ENCODE results near the gene GBX1.
A peak's percentile ranks its signal among the peaks of the same experiment; 100 is the strongest.

Gene GBX1

DNA sequence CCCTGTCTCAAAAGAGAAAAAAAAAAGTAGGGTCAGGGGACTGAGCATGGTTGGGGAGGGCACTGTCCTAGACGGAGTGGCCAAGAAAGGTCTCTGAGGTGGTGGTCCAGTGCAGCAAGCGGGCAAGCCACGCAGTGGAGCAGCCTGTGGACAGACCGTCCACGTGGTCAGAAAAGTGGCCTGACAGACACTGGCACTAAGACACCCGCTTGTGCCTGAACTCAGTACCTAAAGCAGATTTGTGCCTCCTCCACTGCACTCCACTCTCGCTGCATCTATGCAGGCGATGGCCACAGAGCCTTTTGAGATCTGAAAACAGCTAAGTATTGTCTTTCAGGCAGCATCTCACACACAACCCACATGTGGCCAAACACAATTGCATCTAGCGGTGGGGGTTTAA, 10.7 kb upstream of the GBX1 start:
- Histone ChIP-seq H3K4me1 (ENCODE audit: insufficient read depth, low read length) (no peaks in the 10 kb centered on the region), H3K36me3 (ENCODE audit: insufficient read depth, low read depth, low read length) (no peaks in the 10 kb centered on the region), H3K27me3 (ENCODE audit: insufficient read depth, low read length) (peaks cover 37% of the 10 kb centered on the region), H3K27ac (ENCODE audit: low read length) (no peak overlapping the region), H3K9ac (ENCODE audit: low read depth, low read length) (no peak overlapping the region), H3K4me3 (ENCODE audit: low read length) (no peak overlapping the region), H3K9me3 (ENCODE audit: insufficient read depth, low read depth, low read length) (no peaks in the 10 kb centered on the region)

DNA sequence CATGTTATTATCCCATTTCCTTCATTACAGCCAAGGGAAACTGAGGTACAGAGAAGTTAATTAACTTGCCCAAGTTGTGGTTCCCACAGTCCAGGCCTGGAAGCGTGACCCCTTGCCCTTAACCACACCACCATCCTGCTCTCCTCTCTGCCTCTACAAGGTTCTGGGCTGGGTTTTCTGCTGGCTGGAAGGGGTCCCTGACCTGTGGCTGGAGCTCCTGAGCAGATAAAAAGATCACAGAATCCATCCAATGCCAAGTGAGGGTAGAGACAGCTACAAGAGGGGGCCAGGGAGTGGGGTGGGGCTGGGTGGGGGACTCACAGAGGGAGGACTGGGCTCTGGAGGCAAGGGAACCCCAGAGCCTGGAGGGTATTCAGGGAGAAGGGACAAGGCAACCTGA, 9.8 kb upstream of the GBX1 start:
- no peaks in the 10 kb centered on the region for H3K36me3 ChIP-seq (ENCODE audit: insufficient read depth, low read depth, low read length)
- no peak overlapping the region for H3K9ac ChIP-seq (ENCODE audit: low read depth, low read length)
- H3K27ac ChIP-seq (ENCODE audit: low read length): no peak overlapping the region
- H3K4me3 ChIP-seq (ENCODE audit: low read length): no peak overlapping the region
- no peaks in the 10 kb centered on the region for H3K4me1 ChIP-seq (ENCODE audit: insufficient read depth, low read length)
- no peaks in the 10 kb centered on the region for H3K9me3 ChIP-seq (ENCODE audit: insufficient read depth, low read depth, low read length)
- H3K27me3 ChIP-seq (ENCODE audit: insufficient read depth, low read length): peaks cover 41% of the 10 kb centered on the region

DNA sequence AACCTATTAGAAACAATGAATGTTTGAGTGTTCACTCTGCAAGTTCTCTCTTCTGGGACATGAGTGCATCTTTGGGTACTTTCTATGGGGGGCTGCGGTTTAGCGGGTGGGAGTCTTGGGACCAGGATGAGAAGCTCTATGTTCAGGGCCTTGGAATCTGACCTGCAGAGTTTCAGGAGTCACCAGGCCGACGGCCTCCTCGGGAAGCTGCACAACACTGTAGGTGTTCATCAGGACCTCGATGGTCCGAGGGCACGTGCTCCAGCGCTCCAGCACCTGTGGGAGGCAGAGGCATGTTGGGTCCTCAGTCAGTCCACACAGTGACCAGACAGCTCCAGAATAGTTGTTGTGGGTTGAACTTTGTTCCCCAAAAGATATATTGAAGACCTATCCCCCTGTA, 8.9 kb upstream of the GBX1 start:
- Histone ChIP-seq H3K27me3 (ENCODE audit: insufficient read depth, low read length) (peaks cover 49% of the 10 kb centered on the region), H3K36me3 (ENCODE audit: insufficient read depth, low read depth, low read length) (no peaks in the 10 kb centered on the region), H3K4me3 (ENCODE audit: low read length) (no peak overlapping the region; the same call in 1 of the 2 replicates), H3K27ac (ENCODE audit: low read length) (no peak overlapping the region), H3K4me1 (ENCODE audit: insufficient read depth, low read length) (no peaks in the 10 kb centered on the region), H3K9me3 (ENCODE audit: insufficient read depth, low read depth, low read length) (no peaks in the 10 kb centered on the region), H3K9ac (ENCODE audit: low read depth, low read length) (no peak overlapping the region)

DNA sequence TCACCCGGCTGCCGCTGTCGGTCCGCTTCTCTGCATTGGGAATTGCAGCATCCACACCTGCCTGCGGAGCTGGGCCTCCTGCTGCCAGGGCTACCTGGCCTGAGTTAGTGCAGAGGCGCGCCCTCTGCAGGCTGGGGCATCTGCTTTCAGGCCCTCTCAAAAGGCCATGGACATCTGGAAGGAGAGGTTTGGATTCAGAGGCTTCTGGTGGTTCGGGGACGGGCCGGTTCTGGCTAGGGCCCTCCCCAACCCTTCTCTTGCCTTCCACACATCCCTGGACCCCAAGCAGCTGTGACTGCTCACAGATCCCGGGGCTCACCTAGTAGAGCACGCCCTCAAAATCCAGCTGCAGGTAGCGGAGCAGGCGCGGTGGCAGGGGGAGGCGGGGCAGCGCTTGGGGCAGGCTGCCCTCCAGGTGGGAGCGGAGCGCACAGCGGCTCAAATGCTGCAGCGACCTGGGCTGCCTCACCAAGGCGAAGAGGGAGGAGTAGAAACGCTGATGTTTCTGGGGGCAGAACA, 8.4 kb upstream of the GBX1 start:
- H3K27me3 ChIP-seq (ENCODE audit: insufficient read depth, low read length): peaks cover 55% of the 10 kb centered on the region

DNA sequence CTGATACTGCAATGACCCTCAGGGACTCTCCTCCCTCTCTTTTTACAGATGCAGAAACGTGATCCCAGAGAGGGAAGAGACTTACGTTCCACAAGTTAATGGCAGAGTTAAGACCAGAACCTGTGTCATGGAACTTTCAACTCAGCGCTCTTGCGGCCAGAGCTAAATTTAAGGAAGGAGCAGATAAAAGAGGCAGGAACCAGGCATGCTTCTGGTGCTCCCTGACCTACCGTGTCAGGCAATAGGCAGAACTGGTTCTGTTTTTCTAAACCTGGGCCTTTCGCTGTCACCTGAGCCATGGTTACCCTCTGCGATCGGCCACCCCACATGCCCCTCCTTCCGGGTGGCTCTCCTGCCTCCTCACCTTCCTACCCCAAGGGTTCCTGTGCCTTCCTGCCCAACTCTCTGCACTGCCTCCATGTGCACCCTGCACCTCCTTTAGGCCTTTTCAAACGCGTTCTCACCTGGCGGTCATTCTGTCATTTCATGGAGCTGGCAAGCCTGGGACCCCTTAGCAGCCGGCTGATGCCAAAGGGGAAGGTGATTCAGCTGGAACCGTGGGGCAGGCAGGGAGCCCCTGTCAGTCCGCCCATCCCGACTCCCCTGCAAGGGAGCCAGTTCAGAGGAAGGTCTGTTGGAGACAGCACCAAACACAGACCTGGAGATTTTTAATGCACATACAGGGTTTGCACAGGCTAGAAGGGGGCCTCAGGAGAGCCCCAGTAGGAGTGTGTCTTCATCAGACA, 7.7 kb upstream of the GBX1 start:
- Histone ChIP-seq H3K36me3 (ENCODE audit: insufficient read depth, low read depth, low read length) (no peaks in the 10 kb centered on the region), H3K9ac (ENCODE audit: low read depth, low read length) (no peak overlapping the region), H3K27ac (ENCODE audit: low read length) (no peak overlapping the region), H3K4me3 (ENCODE audit: low read length) (no peak overlapping the region), H3K4me1 (ENCODE audit: insufficient read depth, low read length) (no peaks in the 10 kb centered on the region), H3K27me3 (ENCODE audit: insufficient read depth, low read length) (peaks cover 61% of the 10 kb centered on the region), H3K9me3 (ENCODE audit: insufficient read depth, low read depth, low read length) (no peaks in the 10 kb centered on the region)

More for the DNA sequence above, 8.4 kb upstream of the GBX1 start:
- H3K4me1 ChIP-seq (ENCODE audit: insufficient read depth, low read length): no peaks in the 10 kb centered on the region
- H3K9me3 ChIP-seq (ENCODE audit: insufficient read depth, low read depth, low read length): no peaks in the 10 kb centered on the region
- no peak overlapping the region; the same call in 1 of the 2 replicates for H3K4me3 ChIP-seq (ENCODE audit: low read length)
- H3K9ac ChIP-seq (ENCODE audit: low read depth, low read length): no peak overlapping the region
- H3K36me3 ChIP-seq (ENCODE audit: insufficient read depth, low read depth, low read length): no peaks in the 10 kb centered on the region
- H3K27ac ChIP-seq (ENCODE audit: low read length): no peak overlapping the region

DNA sequence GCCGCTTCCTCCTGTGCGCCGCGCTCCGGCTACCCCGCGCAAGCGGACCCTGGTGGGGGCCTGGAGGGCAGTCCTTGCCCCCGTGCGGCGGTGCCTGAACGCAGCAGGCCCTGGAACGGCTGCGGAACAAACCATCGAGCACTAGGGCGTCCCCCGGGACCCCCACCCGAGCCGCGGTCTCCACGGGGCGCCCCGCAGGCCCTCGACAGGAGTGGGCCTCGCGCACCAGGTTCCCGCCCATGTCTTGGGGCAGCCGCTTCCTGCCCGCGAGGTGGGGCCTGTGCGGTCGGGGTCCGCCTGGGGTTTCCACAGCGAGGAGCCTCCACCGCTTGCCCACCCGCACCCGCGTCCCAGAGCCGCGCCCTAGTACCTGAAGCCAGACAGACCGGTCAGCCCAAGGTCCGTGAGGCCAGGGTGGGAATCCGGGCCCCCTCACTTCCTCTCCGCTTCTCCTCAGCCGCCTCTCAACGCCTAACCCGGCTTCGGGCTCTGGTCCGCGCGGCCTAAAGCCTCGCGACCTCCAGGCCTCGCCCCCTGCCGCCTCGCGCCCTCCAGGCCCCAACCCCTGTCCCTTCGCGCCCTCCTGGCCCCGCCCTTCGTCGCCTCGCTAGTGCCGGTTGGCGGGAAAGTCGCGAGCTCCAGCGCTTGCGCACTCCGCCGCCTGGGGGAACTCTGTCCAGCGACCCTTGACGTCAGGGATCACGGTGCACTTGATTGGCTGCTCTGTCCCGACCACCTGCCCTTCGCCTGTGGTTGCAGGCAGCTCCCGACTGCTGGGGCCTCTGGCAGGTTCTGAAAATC, 7.0 kb upstream of the GBX1 start:
- no peak overlapping the region for H3K4me3 ChIP-seq (ENCODE audit: low read length)
- no peak overlapping the region for H3K27ac ChIP-seq (ENCODE audit: low read length)
- H3K9ac ChIP-seq (ENCODE audit: low read depth, low read length): no peak overlapping the region
- H3K27me3 ChIP-seq (ENCODE audit: insufficient read depth, low read length): peaks cover 69% of the 10 kb centered on the region
- no peaks in the 10 kb centered on the region for H3K36me3 ChIP-seq (ENCODE audit: insufficient read depth, low read depth, low read length)
- no peaks in the 10 kb centered on the region for H3K4me1 ChIP-seq (ENCODE audit: insufficient read depth, low read length)
- no peaks in the 10 kb centered on the region for H3K9me3 ChIP-seq (ENCODE audit: insufficient read depth, low read depth, low read length)

DNA sequence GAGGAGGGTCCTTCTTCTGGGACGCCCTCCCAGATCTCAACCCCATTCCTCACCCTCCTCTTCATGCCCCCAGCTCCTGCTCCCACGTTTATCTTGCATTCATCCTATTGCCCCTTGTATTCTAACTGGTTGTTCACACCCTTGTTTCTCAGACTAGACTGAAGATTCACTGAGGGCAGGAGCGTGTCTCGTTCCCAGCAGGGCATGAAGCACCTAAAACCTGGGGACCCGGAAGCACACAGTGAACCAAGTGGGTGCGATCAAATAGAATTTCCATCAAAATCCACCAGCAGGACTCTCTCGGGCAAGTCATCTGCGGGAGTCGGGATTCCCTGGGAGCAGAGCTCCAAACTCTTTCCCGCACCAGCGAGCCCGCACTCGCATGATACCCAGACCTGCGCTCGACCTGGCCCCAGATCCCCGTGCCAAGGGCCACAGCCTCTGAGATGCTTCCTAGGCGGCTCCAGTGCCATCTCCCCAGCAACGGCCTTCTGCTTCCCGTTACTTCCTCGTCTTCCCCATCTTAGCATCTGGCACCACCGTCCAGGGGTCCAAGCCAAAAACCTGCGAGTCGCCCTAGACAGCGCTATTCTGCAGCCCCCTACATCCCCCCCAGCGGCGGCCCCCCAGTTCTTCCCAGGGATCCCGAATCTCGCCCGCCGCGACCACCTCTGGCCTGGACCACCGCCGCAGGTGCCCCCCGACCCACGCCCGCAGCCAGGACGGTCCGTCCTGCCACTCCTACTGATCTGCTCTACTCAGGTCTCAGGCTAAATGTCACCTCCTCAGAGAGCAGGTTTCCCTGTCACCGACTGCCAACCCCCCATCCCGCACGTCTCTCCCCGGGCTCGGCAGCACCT, 6.1 kb upstream of the GBX1 start:
- no peak overlapping the region for H3K9ac ChIP-seq (ENCODE audit: low read depth, low read length)
- 0 out of 2 replicates have a peak, but pooled peaks cover under 1% of the 10 kb centered on the region for H3K4me1 ChIP-seq (ENCODE audit: insufficient read depth, low read length)
- H3K27ac ChIP-seq (ENCODE audit: low read length): no peak overlapping the region
- H3K36me3 ChIP-seq (ENCODE audit: insufficient read depth, low read depth, low read length): no peaks in the 10 kb centered on the region
- no peak overlapping the region for H3K4me3 ChIP-seq (ENCODE audit: low read length)
- no peaks in the 10 kb centered on the region for H3K9me3 ChIP-seq (ENCODE audit: insufficient read depth, low read depth, low read length)
- peaks cover 77% of the 10 kb centered on the region for H3K27me3 ChIP-seq (ENCODE audit: insufficient read depth, low read length)

DNA sequence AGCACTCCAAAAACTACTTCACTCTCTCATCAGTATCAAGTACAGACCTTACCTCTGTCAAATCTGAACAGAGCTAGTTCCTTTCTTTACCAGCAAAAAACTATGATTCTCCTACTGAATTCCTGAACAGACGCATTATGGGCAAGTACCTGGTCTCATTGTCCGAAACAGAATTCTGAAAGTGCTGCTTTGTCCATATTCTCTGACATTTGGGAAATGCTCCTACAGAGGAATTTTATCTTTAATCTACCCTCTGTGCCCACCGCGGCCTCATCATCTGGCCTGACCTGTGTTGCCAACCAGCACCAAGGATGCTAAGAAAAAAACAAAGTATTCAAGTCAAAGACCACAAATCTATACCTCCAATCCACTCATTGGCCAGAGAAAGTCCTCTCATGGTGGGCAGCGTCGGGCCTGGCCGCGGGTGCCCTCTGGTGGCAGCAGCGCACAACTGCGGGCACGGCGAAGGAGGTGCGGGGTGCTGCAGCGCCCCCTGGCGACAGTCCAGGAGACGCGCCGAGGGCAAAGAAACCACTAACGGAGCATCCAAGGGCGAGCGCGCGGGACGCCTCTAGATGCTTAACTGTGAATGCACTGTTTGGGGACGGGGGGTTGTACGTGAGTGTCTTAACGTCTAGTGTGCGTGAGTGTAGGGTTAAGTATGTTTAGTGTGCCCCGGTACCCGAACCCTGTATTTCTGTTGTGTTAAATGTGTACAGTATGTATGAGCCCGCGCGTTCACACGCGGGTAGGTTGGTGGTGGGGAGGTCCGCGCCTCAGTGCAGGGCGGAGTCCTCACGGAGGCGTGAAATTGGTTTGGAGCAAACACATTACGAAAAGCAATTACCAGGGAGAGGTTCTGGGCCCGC, 5.0 kb upstream of the GBX1 start:
- Histone ChIP-seq H3K27ac (ENCODE audit: low read length) (no peak overlapping the region), H3K9ac (ENCODE audit: low read depth, low read length) (no peak overlapping the region), H3K36me3 (ENCODE audit: insufficient read depth, low read depth, low read length) (no peaks in the 10 kb centered on the region), H3K27me3 (ENCODE audit: insufficient read depth, low read length) (peaks cover 88% of the 10 kb centered on the region), H3K9me3 (ENCODE audit: insufficient read depth, low read depth, low read length) (no peaks in the 10 kb centered on the region), H3K4me1 (ENCODE audit: insufficient read depth, low read length) (0 out of 2 replicates have a peak, but pooled peaks cover 3% of the 10 kb centered on the region), H3K4me3 (ENCODE audit: low read length) (no peak overlapping the region)

DNA sequence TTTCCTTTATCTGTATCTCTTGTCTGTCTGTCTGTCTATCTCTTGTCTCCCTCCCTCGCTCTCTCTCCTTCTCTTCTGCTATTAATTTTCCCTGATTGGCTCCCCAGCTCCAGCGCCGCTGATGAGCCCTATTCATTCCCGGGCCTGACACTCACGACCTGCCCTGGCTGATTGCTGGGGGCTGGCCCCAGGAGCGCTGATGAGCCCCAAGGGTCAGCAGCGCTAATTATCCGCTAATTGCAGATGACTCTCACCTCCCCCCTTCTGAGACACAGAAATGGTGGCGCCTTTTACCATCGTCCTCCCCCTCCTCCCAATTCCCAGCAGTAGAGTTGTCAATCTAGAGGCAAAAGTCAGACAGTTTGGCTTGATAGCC, 1.3 kb upstream of the GBX1 start:
- H3K9me3 ChIP-seq (ENCODE audit: insufficient read depth, low read depth, low read length): no peaks in the 10 kb centered on the region
- H3K27ac ChIP-seq (ENCODE audit: low read length): no peak overlapping the region
- no peak overlapping the region for H3K4me3 ChIP-seq (ENCODE audit: low read length)
- peaks cover 98% of the 10 kb centered on the region for H3K27me3 ChIP-seq (ENCODE audit: insufficient read depth, low read length)
- no peak overlapping the region for H3K9ac ChIP-seq (ENCODE audit: low read depth, low read length)
- H3K36me3 ChIP-seq (ENCODE audit: insufficient read depth, low read depth, low read length): no peaks in the 10 kb centered on the region
- 0 out of 2 replicates have a peak, but pooled peaks cover 3% of the 10 kb centered on the region for H3K4me1 ChIP-seq (ENCODE audit: insufficient read depth, low read length)

DNA sequence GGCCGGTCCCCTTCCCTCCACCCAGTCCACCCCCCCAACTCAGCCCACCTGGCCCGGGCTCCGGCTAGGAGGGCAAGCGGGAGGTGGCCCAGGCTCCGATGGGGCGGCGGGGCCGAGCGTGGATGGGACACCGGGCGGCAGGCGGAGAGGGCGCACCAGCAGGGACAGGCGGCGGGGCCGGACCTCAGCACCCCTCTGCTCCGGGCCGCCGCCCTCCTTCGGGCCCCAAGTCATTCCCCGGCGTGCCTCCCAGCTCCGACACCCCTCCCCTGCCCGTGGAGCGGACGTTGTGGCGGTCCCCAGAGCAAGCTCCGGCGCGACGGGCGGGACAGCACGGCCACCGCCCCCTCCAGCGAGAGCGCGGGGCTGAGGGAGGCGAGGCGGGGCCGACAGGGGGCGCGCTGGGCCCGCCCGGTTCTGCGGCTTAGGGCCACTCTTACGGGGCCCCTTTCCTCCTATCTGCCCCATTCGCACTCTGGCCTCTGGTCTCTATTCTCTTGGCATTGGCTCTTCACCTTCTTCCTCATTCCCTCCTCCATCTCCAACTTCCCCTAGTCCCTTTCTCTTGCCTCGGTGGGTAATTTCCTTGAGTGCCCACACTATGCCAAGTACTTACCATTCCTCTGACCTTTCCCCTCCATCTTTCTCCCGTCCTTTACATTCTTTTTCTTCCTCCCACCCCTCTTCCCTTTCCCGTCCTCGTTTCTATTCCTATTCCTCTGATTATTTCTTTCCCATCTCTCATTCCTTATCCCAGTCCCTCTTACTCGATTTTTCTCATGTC, 701 bp upstream of the GBX1 start:
- H3K9ac ChIP-seq (ENCODE audit: low read depth, low read length): no peak overlapping the region
- H3K36me3 ChIP-seq (ENCODE audit: insufficient read depth, low read depth, low read length): no peaks in the 10 kb centered on the region
- H3K4me1 ChIP-seq (ENCODE audit: insufficient read depth, low read length): 0 out of 2 replicates have a peak, but pooled peaks cover 3% of the 10 kb centered on the region
- H3K9me3 ChIP-seq (ENCODE audit: insufficient read depth, low read depth, low read length): no peaks in the 10 kb centered on the region
- no peak overlapping the region for H3K27ac ChIP-seq (ENCODE audit: low read length)
- H3K4me3 ChIP-seq (ENCODE audit: low read length): peak overlapping the region; percentile 59
- peaks cover 98% of the 10 kb centered on the region for H3K27me3 ChIP-seq (ENCODE audit: insufficient read depth, low read length)

Measured in iPS-20b (cell line).